DOHH2 (cell line): Measurements from ENCODE around the gene ZNF746.

Experiments
- H3F3A ChIP-seq: fragments of 200-600 bp; sonication (generic), shearing (Covaris generic); 2 replicates; pipeline ENCODE4 v1.6.0; 2016; ENCODE audit warnings: antibody characterized with exemption, mild to moderate bottlenecking; ENCODE audit not compliant: control insufficient read depth, insufficient read depth
- H3K27ac ChIP-seq: fragments of 200-600 bp; sonication (generic); 2 replicates; pipeline ENCODE4 v1.5.1; 2014; ENCODE audit warnings: low read depth, mild to moderate bottlenecking, low read length, moderate library complexity
- H3K27me3 ChIP-seq: fragments of 200-600 bp; sonication (generic); 2 replicates; pipeline ENCODE4 v1.6.1; 2014; ENCODE audit warnings: mild to moderate bottlenecking, low read length, mixed read lengths; ENCODE audit not compliant: control insufficient read depth
- H3K36me3 ChIP-seq: fragments of 200-600 bp; sonication (generic); 2 replicates; pipeline ENCODE4 v1.6.1; 2014; ENCODE audit warnings: mild to moderate bottlenecking, low read length, moderate library complexity, mixed read lengths; ENCODE audit not compliant: control insufficient read depth
- H3K4me1 ChIP-seq: fragments of 200-600 bp; sonication (generic); 2 replicates; pipeline ENCODE4 v1.6.1; 2014; ENCODE audit warnings: mild to moderate bottlenecking, low read length, mixed read lengths; ENCODE audit not compliant: control insufficient read depth
- H3K4me2 ChIP-seq: fragments of 200-600 bp; sonication (generic); 2 replicates; pipeline ENCODE4 v1.6.0; 2014; ENCODE audit warnings: mild to moderate bottlenecking, low read length, moderate library complexity
- H3K4me3 ChIP-seq: fragments of 200-600 bp; sonication (generic); 2 replicates; pipeline ENCODE4 v1.5.1; 2014; ENCODE audit warnings: mild to moderate bottlenecking, low read length, mixed read lengths
- H3K79me2 ChIP-seq: fragments of 200-600 bp; sonication (generic); 2 replicates; pipeline ENCODE4 v1.6.1; 2014; ENCODE audit warnings: mild to moderate bottlenecking, low read length, mixed read lengths; ENCODE audit not compliant: control insufficient read depth
- H3K9me2 ChIP-seq: fragments of 200-600 bp; sonication (generic); replicated peaks from 2 replicates; pipeline ENCODE4 v1.6.1; 2014; ENCODE audit warnings: mild to moderate bottlenecking, low read length, mixed read lengths; ENCODE audit not compliant: control insufficient read depth
- H3K9me3 ChIP-seq: fragments of 200-600 bp; sonication (generic); 2 replicates; pipeline ENCODE4 v1.6.1; 2014; ENCODE audit warnings: antibody characterized with exemption, low read length, mixed read lengths; ENCODE audit not compliant: control insufficient read depth, insufficient read depth
- H4K20me1 ChIP-seq: fragments of 200-600 bp; sonication (generic); 2 replicates; pipeline ENCODE4 v1.6.0; 2014; ENCODE audit warnings: low read depth, mild to moderate bottlenecking, antibody characterized with exemption, low read length, moderate library complexity; ENCODE audit not compliant: control insufficient read depth, insufficient read depth
- EZH2phosphoT487 ChIP-seq: fragments of 200-600 bp; sonication (generic); IDR thresholded peaks from 2 replicates; pipeline ENCODE4 v1.6.1; 2017; ENCODE audit warnings: borderline replicate concordance, mild to moderate bottlenecking, antibody characterized with exemption, low read length, moderate library complexity, mixed read lengths
- TF ChIP-seq, protein P1 (sequence below): fragments of 200-600 bp; sonication (generic); IDR thresholded peaks from one replicate; pipeline ENCODE4 v1.5.1; 2014; ENCODE audit warnings: antibody characterized with exemption, mild to moderate bottlenecking, low read depth, low read length; ENCODE audit not compliant: poor library complexity, severe bottlenecking

ZNF746 gene

DNA sequence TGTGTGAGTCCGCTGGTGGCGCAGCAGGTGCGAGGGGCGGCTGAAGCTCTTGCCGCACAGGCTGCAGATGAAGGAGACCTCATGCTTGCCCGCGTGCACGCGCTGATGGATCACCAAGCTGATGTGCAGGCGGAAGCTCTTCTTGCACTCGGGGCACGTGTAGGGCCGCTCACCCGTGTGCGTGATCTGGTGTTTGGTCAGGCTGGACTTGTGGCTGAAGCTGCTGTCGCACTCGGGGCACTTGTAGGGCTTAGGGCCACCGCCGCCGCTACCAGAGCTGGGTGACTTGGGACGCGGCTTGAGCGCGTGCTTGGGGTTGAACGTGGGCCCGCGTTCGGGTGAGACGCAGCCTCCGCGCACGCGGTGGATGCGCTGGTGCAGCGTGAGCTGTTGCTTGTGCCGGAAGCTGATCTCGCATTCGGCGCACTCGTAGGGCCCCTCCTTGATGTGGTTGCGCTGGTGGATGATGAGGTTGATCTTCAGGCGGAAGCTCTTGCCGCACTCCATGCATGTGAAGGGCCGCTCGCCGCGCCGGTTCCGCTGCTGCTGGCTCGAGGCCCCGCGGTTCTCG lies 65.4 kb downstream of the ZNF746 start:
- no peak overlapping the region for H3K4me3 ChIP-seq
- TF ChIP-seq, protein P1, sequence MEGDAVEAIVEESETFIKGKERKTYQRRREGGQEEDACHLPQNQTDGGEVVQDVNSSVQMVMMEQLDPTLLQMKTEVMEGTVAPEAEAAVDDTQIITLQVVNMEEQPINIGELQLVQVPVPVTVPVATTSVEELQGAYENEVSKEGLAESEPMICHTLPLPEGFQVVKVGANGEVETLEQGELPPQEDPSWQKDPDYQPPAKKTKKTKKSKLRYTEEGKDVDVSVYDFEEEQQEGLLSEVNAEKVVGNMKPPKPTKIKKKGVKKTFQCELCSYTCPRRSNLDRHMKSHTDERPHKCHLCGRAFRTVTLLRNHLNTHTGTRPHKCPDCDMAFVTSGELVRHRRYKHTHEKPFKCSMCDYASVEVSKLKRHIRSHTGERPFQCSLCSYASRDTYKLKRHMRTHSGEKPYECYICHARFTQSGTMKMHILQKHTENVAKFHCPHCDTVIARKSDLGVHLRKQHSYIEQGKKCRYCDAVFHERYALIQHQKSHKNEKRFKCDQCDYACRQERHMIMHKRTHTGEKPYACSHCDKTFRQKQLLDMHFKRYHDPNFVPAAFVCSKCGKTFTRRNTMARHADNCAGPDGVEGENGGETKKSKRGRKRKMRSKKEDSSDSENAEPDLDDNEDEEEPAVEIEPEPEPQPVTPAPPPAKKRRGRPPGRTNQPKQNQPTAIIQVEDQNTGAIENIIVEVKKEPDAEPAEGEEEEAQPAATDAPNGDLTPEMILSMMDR: no peak
- TF ChIP-seq EZH2phosphoT487: no peak

DNA sequence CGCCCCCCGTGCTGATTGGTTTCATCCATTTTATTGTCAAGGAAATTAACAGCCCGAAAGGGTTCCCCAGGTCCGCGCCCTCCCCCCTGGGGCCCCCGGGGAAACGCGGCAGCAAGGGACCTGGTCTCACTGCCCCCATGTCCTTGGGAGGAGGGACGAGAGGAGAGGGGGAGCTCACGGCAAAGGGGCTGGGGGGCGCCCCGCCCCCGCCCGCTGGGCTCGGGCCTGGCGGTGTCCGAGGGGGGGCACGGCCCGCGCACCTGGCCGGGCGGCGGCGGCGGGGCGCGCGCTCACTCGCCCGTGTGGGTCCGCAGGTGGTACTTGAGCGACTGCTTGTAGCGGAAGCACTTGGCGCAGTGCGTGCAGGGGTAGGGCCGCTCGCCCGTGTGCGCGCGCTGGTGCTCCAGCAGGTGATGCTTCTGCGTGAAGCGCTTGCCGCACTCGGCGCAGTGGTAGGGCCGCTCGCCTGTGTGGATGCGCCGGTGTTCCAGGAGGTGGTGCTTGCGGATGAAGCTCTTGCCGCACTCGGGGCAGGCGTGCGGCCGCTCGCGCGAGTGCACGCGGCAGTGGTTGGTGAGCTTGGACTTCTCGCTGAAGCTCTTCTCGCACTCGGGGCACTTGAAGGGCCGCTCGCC lies 66.0 kb downstream of the ZNF746 start:
- Histone ChIP-seq H3F3A (no peaks in the 10 kb centered on the region), H3K9me3 (no peaks in the 10 kb centered on the region), H3K4me3 (no peak overlapping the region), H3K79me2 (no peaks in the 10 kb centered on the region), H3K27ac (no peak overlapping the region), H3K4me1 (no peaks in the 10 kb centered on the region), H3K4me2 (no peak overlapping the region), H3K9me2 (no peaks in the 10 kb centered on the region), H3K27me3 (no peaks in the 10 kb centered on the region), H4K20me1 (no peaks in the 10 kb centered on the region), H3K36me3 (peaks cover 32% of the 10 kb centered on the region)
- TF ChIP-seq, protein P1: no peak
- no peak for TF ChIP-seq EZH2phosphoT487

More for the DNA sequence above, 65.4 kb downstream of the ZNF746 start:
- no peaks in the 10 kb centered on the region for H3K27me3 ChIP-seq
- no peak overlapping the region for H3K4me2 ChIP-seq
- no peaks in the 10 kb centered on the region for H3K9me3 ChIP-seq
- H4K20me1 ChIP-seq: no peaks in the 10 kb centered on the region
- H3K9me2 ChIP-seq: no peaks in the 10 kb centered on the region
- no peak overlapping the region for H3K27ac ChIP-seq
- H3K4me1 ChIP-seq: no peaks in the 10 kb centered on the region
- H3K79me2 ChIP-seq: no peaks in the 10 kb centered on the region
- peaks cover 34% of the 10 kb centered on the region for H3K36me3 ChIP-seq
- H3F3A ChIP-seq: no peaks in the 10 kb centered on the region

DNA sequence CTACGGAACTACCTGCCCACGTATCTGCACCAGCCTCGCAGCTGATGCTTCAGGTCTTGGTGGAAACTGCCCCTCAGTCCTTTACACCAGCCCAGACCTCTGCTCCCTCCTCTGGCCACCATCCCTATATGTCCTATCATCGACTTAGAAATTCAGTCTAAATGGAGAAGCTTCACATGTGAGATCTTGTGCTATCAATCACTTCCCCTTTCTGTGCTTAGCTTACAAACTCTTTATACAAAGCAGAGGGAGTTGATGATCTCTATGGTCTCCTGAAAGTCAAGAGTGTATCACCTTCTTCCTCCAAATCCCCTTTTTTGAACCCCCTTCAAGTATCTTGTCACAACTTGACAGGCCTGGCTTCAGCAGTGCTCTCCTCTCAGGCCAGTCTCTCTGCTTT lies 67.4 kb downstream of the ZNF746 start:
- Histone ChIP-seq H3K9me2 (no peaks in the 10 kb centered on the region), H3K79me2 (no peaks in the 10 kb centered on the region), H3K9me3 (no peaks in the 10 kb centered on the region), H3K27me3 (no peaks in the 10 kb centered on the region), H3K27ac (no peak overlapping the region), H3K4me1 (no peaks in the 10 kb centered on the region), H3F3A (no peaks in the 10 kb centered on the region), H3K4me2 (no peak overlapping the region), H3K4me3 (no peak overlapping the region), H3K36me3 (peaks cover 22% of the 10 kb centered on the region), H4K20me1 (no peaks in the 10 kb centered on the region)
- TF ChIP-seq, protein P1: no peak
- no peak for TF ChIP-seq EZH2phosphoT487
